Measurements from ENCODE around the gene CTDSP1. TPM values are rescaled to one million over a fixed set of nuclear protein-coding genes. Genes with fewer than 3 reads are reported as not detected.

The CTDSP1 gene
- total RNA-seq, 2 donors from 2014 or later = 67.2 to 98.9 TPM

DNA sequence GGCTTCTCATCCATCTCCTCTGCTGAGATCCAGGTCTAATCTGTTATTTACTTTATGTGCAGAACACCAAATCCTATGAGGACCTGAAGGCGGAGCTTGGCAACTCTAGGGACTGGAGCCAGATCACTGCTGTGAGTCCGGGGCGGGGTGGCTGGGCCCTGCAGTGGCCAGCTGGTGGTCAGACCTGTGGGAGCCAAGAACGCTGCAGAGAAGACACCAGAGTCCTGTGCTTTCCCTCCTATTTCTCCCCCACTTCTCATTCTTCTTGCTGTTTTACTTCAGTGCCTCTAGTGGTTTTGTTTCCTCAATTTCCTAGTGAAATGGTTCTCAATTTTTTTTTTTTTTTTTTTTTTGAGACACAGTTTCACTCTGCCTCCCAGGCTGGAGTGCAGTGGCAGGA lies 38.9 kb downstream of the CTDSP1 start:
- H3K27me3 ChIP-seq = no peaks in the 10 kb centered on the region
- H3K4me3 ChIP-seq = no peak overlapping the region
- 75 to 77% methylated on average over 4 of the region's 4 CpGs for WGBS, 2 donors
- intact Hi-C loops (cut with DNase I) = no loop called here
- H3K4me1 ChIP-seq = no peaks in the 10 kb centered on the region
- TF ChIP-seq CTCF (IDR thresholded peaks at IDR 0.05) = no peak
- TF ChIP-seq POLR2A (IDR thresholded peaks at IDR 0.05) = no peak
- DNase-seq = no peak
- no peaks in the 10 kb centered on the region for H3K36me3 ChIP-seq (replicated peaks in 1 of 2; ENCODE audit: insufficient read depth in 1 of 2, low read depth in 2 of 2)
- no peak overlapping the region for H3K27ac ChIP-seq
- no peaks in the 10 kb centered on the region for H3K9me3 ChIP-seq
- no peak for ATAC-seq

- TF ChIP-seq POLR2A (IDR thresholded peaks at IDR 0.05) = no peak
- no peak for TF ChIP-seq CTCF (IDR thresholded peaks at IDR 0.05)
- WGBS, 2 donors = 90% methylated on average over 4 to 7 of the region's 7 CpGs
- Histone ChIP-seq H3K4me3 (no peak overlapping the region), H3K27ac (no peak overlapping the region), H3K36me3 (replicated peaks in 1 of 2; ENCODE audit: insufficient read depth in 1 of 2, low read depth in 2 of 2) (peaks cover 9 to 11% of the 10 kb centered on the region in 2 donors), H3K4me1 (peaks cover 7% of the 10 kb centered on the region), H3K27me3 (no peaks in the 10 kb centered on the region), H3K9me3 (no peaks in the 10 kb centered on the region)
- no peak for DNase-seq
- ATAC-seq = no peak
- intact Hi-C loops (cut with DNase I) = no loop called here
Measured at GRCh38 chr2:218444692-218445357, 45.2 kb downstream of the CTDSP1 start.

GRCh38 chr2:218445602-218446001 lies 45.9 kb downstream of the CTDSP1 start:
- ATAC-seq (no peak), DNase-seq (no peak)
- Histone ChIP-seq H3K27me3 (no peaks in the 10 kb centered on the region), H3K9me3 (no peaks in the 10 kb centered on the region), H3K36me3 (replicated peaks in 1 of 2; ENCODE audit: insufficient read depth in 1 of 2, low read depth in 2 of 2) (peaks cover 9 to 11% of the 10 kb centered on the region in 2 donors), H3K27ac (no peak overlapping the region), H3K4me3 (no peak overlapping the region), H3K4me1 (peaks cover 7% of the 10 kb centered on the region)
- intact Hi-C loops (cut with DNase I) = no loop called here
- TF ChIP-seq POLR2A (IDR thresholded peaks at IDR 0.05) (no peak), CTCF (IDR thresholded peaks at IDR 0.05) (no peak)

DNA sequence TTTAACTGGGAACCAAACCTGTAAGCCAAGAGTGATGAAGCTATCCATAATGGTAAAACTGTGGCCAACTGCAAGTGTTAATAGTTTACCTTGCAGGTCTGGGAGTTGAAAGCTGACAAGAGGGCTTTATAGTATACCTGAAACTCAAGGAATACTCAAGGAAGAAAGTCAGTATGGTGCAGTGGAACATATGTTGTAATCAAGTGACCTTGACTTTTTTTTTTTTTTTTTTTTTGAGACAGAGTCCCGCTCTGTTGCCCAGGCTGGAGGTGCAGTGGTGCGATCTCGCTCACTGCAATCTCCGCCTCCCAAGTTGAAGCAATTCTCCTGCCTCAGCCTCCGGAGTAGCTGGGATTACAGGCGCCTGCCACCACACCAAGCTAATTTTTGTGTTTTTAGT lies 46.9 kb downstream of the CTDSP1 start:
- H3K27ac ChIP-seq = no peak overlapping the region
- ATAC-seq (no peak), DNase-seq (no peak)
- peaks cover 9 to 11% of the 10 kb centered on the region in 2 donors for H3K36me3 ChIP-seq (replicated peaks in 1 of 2; ENCODE audit: insufficient read depth in 1 of 2, low read depth in 2 of 2)
- intact Hi-C loops (cut with DNase I) = no loop called here
- H3K4me1 ChIP-seq = peaks cover 7% of the 10 kb centered on the region
- H3K4me3 ChIP-seq = no peak overlapping the region
- no peaks in the 10 kb centered on the region for H3K9me3 ChIP-seq
- WGBS, 2 donors = 76 to 91% methylated on average over 6 of the region's 6 CpGs
- TF ChIP-seq CTCF (IDR thresholded peaks at IDR 0.05) (no peak), POLR2A (IDR thresholded peaks at IDR 0.05) (no peak)
- no peaks in the 10 kb centered on the region for H3K27me3 ChIP-seq

DNA sequence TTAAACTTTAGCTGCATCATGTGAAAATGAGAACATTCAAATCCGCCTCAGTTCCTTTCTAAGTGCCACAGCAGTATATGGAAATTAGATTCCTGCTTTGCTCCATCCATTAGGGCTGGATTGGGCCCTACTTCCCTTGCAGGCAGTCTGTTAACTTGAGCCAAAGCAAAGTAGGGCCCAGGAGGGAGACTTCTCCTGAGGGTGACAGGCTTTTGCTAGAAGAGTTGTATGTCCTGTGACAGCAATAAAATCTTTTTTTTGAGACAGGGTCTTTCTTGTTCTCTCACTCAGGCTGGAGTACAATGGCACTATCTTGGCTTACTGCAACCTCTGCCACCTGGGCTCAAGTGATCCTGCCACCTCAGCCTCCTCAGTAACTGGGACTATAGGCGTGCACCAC lies 47.4 kb downstream of the CTDSP1 start:
- 92 to 100% methylated on average over 2 of the region's 2 CpGs for WGBS, 2 donors
- no peak overlapping the region for H3K4me3 ChIP-seq
- H3K27me3 ChIP-seq = no peaks in the 10 kb centered on the region
- TF ChIP-seq POLR2A (IDR thresholded peaks at IDR 0.05) = no peak
- TF ChIP-seq CTCF (IDR thresholded peaks at IDR 0.05) = no peak
- intact Hi-C loops (cut with DNase I) = no loop called here
- ATAC-seq (no peak), DNase-seq (no peak)
- H3K9me3 ChIP-seq = no peaks in the 10 kb centered on the region
- H3K4me1 ChIP-seq = peaks cover 7% of the 10 kb centered on the region
- H3K36me3 ChIP-seq (replicated peaks in 1 of 2; ENCODE audit: insufficient read depth in 1 of 2, low read depth in 2 of 2) = peaks cover 9 to 11% of the 10 kb centered on the region in 2 donors
- no peak overlapping the region for H3K27ac ChIP-seq

All from body of pancreas (tissue), 4 donors.